CD4-positive, alpha-beta T cell treated with Interleukin-21 for 1 hour (primary cell): ENCODE data around the gene ZNF575.
"Not testable (repeated sequence)": the region's sequence is repeated elsewhere in the genome, so short reads cannot be mapped to it uniquely, and the experiment has no call there.

Experiments
- DNase-seq: peaks from one replicate; pipeline ENCODE4 v3.0.0-alpha.2; 2020

The ZNF575 gene

DNA sequence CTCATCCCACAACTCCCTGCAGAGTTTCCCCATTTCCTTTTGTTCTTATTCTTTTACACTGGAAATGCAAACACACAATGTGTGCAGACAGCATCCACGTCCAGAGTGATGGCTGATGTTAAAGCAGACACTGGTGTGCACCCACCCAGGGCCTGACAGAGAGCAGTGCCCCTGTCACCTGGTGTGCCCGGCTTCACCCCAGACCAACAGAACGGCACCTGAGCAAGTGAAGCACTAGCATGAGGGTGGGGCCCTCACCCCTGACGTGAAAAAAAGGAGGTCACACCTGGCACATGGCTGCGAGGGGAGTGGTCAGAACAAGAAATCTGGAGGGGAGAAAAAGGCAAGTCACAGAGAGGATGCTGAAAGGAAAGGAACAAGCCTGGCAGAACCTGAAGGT lies 12.3 kb downstream of the ZNF575 start:
- DNase-seq: no peak

DNA sequence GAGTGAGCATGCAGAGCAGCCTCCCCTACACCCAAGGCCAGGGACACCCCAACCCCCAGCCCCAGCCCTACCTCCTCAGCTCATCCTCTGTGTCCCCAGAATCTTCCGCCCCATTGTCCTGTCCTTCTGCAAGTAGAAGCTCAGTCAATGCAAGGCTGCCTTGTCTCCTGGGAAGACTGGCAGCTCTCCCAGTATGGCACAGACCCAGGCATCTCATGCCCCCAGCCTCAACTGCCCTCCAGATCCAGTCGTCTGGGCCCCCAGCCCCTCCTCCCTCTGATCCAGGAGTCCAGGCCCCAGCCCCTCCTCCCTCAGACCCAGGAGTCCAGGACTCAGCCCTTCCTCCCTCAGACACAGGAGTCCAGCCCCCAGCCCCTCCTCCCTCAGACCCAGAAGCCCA lies 13.0 kb downstream of the ZNF575 start:
- DNase-seq: no peak

DNA sequence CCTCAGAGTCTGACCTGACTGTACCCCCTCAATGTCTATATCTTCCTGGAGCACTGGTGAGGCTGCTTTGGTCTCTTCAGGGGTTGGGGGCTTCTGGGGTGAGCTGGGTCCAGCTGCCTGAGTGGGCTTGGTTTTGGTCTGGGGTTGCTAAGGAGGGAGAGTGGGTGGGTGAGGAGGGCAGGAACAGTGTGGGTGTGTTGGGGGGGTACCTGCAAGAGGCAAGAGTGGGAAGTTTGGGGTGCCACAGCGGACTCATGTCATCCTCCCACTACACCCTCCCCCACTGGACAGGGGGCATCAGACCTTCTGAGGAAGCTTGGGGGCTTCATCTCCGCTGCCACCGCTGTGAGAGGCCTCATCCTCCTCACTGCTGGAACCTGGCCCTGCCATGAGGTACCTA lies 13.6 kb downstream of the ZNF575 start:
- DNase-seq: no peak

- DNase-seq: not testable (repeated sequence)
Measured at GRCh38 chr19:43547926-43548325, 14.9 kb downstream of the ZNF575 start.

- DNase-seq: no peak
Measured at GRCh38 chr19:43548706-43549105, 15.7 kb downstream of the ZNF575 start.

DNA sequence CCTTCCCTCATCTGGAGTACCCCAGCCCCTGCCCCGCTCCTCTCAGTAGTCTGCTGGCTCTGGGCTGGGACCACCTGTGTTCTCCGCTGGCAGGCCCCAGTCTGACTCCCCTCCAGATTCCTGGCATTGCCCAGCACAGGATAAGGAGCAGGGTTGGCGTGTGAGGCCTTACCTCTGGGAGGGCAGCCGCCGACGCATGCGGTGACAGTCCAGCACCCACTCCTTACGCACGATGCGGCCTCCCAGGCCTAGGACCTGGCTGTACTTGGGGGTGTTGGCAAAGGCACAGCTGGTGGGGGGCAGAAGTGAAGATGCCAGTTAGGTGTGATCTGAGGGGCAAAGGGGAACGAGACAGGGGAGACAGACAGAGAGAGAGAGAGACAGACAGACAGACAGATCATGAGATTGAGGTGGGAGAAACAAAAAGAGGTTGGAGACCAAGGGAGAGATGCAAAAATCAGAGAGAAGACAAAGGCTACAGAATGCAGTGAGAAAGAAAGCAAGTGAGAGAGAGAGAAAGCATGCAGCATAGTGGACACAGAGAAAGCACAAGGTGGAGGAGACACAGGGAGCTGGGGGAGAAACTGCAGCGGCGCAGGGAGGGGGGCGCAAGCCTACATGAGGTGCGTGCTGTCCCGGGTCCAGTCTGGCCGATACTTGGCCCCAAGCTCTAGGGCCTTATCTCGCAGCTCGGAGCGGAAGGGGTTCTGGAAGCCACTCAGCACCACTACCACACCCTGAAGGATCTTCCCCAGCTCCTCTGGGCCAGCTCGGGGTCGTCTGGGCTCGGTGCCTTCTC lies 18.6 kb downstream of the ZNF575 start:
- DNase-seq: no peak

DNA sequence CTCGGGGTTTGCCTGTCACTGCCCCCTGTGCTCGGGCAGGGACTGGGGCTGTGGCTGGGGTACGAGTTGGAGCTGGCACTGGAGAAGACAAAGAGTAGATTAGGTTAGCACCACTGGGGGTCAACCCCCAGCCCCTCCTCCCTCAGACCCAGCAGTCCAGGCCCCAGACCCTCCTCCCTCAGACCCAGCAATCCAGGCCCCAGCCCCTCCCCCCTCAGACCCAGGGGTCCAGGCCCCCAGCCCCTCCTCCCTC lies 19.1 kb downstream of the ZNF575 start:
- DNase-seq: no peak

DNA sequence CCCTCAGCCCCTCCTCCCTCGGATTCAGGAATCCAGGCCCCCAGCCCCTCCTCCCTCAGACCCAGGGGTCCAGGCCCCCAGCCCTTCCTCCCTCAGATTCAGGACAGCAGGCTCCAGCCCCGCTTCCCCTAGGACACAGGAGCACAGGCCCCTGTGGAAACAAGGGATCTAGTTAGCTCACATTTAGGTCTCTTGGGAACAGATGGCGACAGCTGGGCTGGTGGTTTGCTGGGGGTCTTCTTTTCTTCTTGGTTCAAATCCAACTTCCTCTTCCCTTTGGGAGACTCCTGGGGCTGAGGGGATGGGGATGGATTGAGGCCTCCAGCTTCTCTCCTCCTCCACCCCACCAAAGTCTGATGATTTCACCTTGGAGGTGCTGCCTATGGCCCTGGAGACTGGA lies 19.6 kb downstream of the ZNF575 start:
- no peak for DNase-seq

DNA sequence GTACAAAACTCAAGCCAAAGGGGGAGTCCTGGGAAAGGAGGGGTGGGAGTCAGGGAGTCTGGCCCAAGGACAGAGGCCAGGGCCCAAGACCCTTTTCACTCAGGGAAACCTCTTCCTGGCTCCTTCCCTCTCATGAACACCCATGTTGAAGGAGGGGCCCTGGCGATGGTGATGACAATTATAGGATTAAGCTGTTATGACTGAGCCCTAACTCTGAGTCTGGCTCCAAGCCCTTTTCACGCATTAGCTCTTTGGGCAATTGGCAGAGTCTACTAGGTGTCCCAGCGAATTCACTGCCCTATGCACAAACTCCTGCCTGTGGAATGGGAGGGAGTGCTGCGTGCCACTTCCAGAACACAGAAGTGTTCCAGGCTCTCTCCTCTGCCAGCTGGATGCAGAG lies 20.7 kb downstream of the ZNF575 start:
- DNase-seq: no peak

DNA sequence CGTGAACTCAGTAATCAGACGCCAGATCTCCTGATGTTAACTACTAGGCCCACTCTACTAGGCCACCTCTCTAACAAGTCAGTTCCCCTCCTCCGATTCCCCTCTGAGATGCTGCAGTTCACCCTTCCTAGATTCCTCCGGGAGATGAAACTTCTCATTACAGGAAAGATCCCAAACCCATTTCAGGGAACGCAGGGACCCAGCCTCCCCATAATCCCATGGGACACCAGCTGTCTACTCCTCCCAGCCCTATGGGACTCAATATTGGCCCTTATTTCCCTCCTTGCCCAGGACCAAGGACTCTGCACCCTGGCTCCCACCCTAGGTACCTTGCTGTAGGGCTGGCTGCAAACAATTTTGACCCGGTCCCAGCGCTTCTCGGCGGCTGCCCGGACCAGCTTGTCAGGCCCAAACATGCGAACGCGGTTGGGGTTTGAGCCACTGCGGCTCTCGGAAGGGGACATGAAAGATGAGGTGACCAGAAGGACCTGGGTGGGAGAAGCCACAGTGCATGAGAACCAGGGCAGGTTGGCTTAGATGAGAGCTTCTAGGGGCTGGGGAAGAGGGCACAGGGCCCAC lies 21.4 kb downstream of the ZNF575 start:
- DNase-seq: no peak

DNA sequence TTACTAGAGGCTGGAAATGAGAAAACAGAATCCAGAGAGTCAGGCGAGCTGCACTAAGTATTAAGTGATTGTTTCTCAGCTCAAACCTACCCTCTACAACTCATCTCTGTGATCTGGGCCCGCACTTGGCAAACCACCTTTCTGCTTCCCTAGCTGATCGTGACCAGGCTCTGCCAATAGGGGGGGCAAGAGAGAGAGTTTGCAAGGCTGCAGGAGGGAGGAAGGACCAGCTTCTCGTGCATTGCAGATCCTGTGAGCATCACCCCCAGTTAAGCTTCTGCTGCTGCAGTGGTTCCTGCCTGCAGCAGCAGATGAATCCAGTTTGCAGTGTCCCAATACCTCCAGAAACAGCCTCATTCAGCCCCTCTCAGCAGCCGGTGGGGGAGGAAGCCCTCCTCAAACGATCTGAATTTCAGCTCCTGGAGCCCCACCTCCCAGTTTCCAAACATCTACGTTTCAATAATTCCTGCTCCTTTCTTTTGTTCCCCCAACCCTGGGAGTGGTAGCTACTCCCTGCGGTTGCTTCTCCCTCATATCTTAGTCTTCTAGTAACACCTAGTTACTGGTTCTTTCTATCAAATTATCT lies 22.3 kb downstream of the ZNF575 start:
- DNase-seq: peak; percentile 89

GRCh38 chr19:43560687-43561086 lies 27.7 kb downstream of the ZNF575 start:
- no peak for DNase-seq

DNA sequence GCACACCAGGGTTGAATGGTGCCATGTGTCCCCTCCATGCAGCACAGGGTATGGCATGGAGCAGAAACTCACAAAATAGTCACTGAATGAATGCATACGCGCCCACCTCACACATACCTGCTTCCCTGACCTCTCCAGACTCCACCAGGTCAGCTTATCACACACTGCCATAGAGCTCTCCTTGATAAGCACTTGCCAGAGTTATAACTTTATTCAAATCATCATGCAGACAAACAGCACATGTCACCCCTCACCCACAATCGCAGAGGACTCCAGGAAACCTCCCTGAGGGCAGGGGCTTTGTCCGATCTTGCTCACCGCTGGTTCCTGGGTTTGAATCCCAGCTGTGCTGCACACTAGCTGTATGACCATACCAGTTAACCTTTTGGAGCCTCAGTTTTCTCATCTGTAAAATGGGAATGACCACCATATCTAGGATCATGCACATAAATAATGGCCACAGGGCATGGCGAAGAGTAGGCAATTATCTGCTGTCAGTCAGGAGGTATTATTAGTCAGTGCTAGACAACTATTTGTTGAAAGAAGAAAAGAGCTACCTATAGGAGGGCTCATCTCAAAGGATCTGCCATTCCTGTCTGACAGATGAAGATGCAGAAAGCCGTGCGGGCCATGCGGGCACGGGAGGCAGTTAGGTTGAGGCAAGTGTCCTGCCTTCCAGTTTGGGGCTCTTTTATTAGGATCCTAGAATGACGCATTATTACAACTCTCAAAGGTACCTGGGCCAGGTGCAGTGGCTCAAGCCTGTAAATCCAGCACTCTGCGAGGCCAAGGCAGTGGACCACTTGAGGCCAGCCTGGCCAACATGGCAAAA lies 28.4 kb downstream of the ZNF575 start:
- DNase-seq: no peak

DNA sequence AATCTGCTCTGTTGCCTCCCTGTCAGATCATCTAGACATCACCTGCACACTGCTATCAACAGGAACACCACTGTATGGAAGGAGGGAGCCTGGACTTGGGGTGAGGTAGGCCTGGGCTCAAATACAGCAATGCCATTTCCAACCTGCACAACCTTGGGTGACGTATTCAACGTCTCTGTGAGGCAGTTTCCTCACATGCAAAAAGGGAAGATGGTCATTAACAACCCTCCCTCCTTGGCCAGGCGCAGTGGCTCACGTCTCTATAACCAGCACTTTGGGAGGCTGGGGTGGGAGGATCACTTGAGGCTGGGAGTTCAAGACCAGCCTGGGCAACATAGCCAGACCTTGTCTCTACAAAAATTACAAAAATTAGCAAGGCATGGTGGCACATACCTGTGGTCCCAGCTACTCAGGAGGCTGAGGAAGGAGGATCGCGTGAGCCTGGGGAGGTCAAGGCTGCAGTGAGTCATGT lies 29.3 kb downstream of the ZNF575 start:
- DNase-seq: no peak

- DNase-seq: peak; percentile 92
Measured at GRCh38 chr19:43562698-43563241, 29.8 kb downstream of the ZNF575 start.

- no peak for DNase-seq
Measured at GRCh38 chr19:43563816-43564457, 30.9 kb downstream of the ZNF575 start.

DNA sequence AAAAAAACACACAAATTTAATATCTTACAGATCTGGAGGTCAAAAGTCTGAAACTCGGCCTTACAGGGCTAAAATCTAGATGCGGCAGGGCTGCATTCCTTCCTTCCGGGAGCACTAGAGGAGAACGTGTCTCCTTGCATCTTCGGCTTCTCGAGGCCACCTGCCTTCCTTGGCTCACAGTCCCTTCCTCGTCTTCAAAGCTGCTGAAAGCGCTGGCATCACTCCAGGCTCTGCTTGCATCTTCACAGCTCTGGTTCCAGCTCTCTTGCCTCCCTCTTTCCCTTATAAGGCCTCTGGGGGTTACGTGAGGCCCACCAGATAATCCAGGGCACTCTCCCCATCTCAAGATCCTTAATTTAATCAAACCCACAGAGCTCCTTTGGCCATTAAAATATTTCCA lies 31.8 kb downstream of the ZNF575 start:
- no peak for DNase-seq

- DNase-seq: no peak
Measured at GRCh38 chr19:43569657-43570056, 36.7 kb downstream of the ZNF575 start.

- DNase-seq: no peak
Measured at GRCh38 chr19:43570174-43570791, 37.3 kb downstream of the ZNF575 start.

DNA sequence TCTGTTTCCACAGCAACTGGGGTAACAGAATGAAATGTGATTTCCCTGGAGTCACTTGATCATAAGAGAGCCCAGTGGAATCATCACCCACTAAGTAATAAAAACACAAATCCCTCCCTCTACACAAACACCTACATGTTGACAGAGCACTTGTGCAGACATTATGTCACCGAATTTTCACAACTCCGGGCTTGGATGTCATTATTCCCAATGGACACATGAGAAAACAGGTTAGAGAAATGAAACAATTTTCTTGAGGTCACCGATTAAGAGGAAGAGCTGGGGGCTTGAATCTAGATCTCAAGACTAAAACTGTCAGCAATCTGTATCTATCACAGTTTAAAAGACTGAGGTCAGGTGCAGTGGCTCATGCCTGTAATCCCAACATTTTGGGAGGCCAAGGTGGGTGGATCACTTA lies 39.2 kb downstream of the ZNF575 start:
- no peak for DNase-seq

DNA sequence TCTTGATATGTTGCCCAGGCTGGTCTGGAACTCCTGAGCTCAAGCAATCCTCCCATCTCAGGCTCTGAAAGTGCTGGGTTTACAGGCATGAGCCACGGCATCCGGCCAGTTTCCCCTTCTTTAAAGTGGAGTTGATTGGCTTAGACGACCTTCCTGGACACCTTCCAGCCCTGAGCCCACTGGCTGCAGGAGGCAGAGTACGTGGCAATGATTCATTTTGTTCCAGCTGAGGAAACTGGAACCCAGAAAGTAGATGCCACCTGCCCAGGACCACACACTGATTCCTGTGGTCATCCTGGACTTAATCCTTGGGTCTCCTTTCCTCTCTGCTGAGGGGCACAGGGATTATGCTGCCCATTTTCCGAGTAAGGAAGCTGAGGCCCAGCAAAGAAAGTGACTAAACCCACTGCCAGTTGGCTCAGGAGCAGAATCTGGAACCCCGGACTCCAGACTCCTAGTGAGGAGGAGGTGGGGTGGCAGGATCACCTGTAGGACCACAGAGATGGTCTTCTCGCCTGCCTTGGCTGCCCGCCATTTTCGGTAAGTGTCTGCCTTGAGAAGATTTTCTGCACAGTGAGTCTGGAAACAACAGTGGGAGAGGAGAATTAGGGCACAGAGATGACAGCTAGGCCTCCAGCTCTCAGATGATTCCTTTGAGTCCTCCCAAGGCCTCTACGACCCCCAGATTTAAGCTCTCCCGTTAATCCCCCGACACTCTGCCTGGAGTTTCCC lies 41.6 kb downstream of the ZNF575 start:
- no peak for DNase-seq
